Renal pelvis (tissue), 4 donors: Measurements from ENCODE around the gene KRT7. TPM values are rescaled to one million over a fixed set of nuclear protein-coding genes. Genes with fewer than 3 reads are reported as not detected.
"Not testable (repeated sequence)": the region's sequence is repeated elsewhere in the genome, so short reads cannot be mapped to it uniquely, and the experiment has no call there.

Source experiments
- DNase-seq: peaks from one replicate; pipeline ENCODE4 v3.0.0-alpha.2; 2013
- polyA plus RNA-seq, 3 donors: library from polyadenylated mRNA; unstranded; fragments of 120-200 nt; gene quantifications; one replicate each; pipeline ENCODE4 v1.2.1, GENCODE V29; 2013; ENCODE audit not compliant: insufficient read length in 3 of 3

Gene KRT7
- polyA plus RNA-seq, 3 donors = 62.3 to 83.1 (median 64.3) TPM

- no peak for DNase-seq
Observed at GRCh38 chr12:52275686-52276085, 42.6 kb downstream of the KRT7 start.

GRCh38 chr12:52277486-52278245, 44.6 kb downstream of the KRT7 start:
- no peak for DNase-seq

GRCh38 chr12:52278575-52279421, 45.8 kb downstream of the KRT7 start:
- DNase-seq = peak; percentile 71

GRCh38 chr12:52279422-52280318, 46.6 kb downstream of the KRT7 start:
- no peak for DNase-seq

GRCh38 chr12:52280319-52280795, 47.3 kb downstream of the KRT7 start:
- DNase-seq = no peak

- DNase-seq = no peak
Observed at GRCh38 chr12:52280796-52281560, 47.9 kb downstream of the KRT7 start.

GRCh38 chr12:52284562-52285171, 51.6 kb downstream of the KRT7 start:
- DNase-seq = no peak

- no peak for DNase-seq
Observed at GRCh38 chr12:52285172-52285745, 52.2 kb downstream of the KRT7 start.

- DNase-seq = no peak
Observed at GRCh38 chr12:52285851-52286530, 52.9 kb downstream of the KRT7 start.

GRCh38 chr12:52286857-52287785, 54.1 kb downstream of the KRT7 start:
- not testable (repeated sequence) for DNase-seq

- DNase-seq = not testable (repeated sequence)
Observed at GRCh38 chr12:52287816-52288805, 55.1 kb downstream of the KRT7 start.

GRCh38 chr12:52290483-52291134, 57.6 kb downstream of the KRT7 start:
- DNase-seq = not testable (repeated sequence)

GRCh38 chr12:52291267-52291935, 58.4 kb downstream of the KRT7 start, which contains the start of gene KRT81:
Gene KRT81, minus strand, starts transcription at chr12:52291534. Its CDS starts 69 bp downstream, at chr12:52291465.
- no peak for DNase-seq

- no peak for DNase-seq
Observed at GRCh38 chr12:52293926-52294325, 60.9 kb downstream of the KRT7 start.

- DNase-seq = no peak
Observed at GRCh38 chr12:52294803-52295202, 61.8 kb downstream of the KRT7 start.

GRCh38 chr12:52295663-52296062, 62.6 kb downstream of the KRT7 start:
- no peak for DNase-seq
